ENCODE results near the gene IMMP2L. TPM values are rescaled to one million over a fixed set of nuclear protein-coding genes. Genes with fewer than 3 reads are reported as not detected.

The IMMP2L gene
- total and polyA plus RNA-seq, 2 of the 8 experiments (the other 6 are each of a cell fraction or from before 2014, with no cell fraction given) = 2.3 to 10.1 TPM

DNA sequence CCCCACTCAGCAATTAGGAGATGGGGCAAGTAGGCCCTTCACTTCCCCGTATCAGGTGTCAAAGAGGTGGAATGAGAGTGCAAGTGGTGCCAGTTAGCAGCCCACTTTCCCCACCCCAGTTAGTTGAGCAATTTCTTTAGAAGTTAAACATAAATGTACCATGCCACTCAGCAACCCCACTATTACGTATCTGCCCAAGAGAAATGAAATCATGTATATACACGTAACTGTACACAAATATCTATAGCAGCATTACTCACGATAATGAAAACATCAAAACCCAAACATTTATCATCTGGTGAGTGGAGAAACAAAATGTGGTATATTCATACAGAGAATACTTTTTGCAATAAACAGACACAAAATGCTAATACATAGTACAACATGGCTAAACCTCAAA lies 50.4 kb downstream of the IMMP2L start:
- no peak for FAIRE-seq
- H3K23ac ChIP-seq (ENCODE audit: insufficient read length) = no peak overlapping the region
- no peaks in the 10 kb centered on the region for H3K79me1 ChIP-seq (ENCODE audit: low read depth, low read length)
- no peak overlapping the region for H2BK15ac ChIP-seq (ENCODE audit: low read length)
- no peak overlapping the region for H3K4me3 ChIP-seq (ENCODE audit: extremely low read depth in 1 of 4, insufficient read depth in 2 of 4, low read depth in 3 of 4, low read length in 4 of 4)
- H2BK12ac ChIP-seq (ENCODE audit: low read depth, low read length) = no peak overlapping the region
- H2AFZ ChIP-seq (ENCODE audit: low read length) = no peak overlapping the region
- no peak overlapping the region for H2BK120ac ChIP-seq (replicated peaks; ENCODE audit: low read depth, low read length)
- no peak overlapping the region for H2AK5ac ChIP-seq (ENCODE audit: low read depth, low read length)
- no peaks in the 10 kb centered on the region for H4K20me1 ChIP-seq (replicated peaks in 1 of 2; ENCODE audit: control insufficient read depth in 1 of 2, insufficient read depth in 2 of 2, low read length in 2 of 2)
- no peaks in the 10 kb centered on the region for H3K9me3 ChIP-seq (ENCODE audit: insufficient read depth in 2 of 2, low read depth in 1 of 2, low read length in 1 of 2)
- H3K27ac ChIP-seq (ENCODE audit: low read depth, low read length) = no peak overlapping the region
- H2BK5ac ChIP-seq (ENCODE audit: low read depth, low read length) = no peak overlapping the region
- H3K18ac ChIP-seq (ENCODE audit: extremely low read depth, low read length) = no peak overlapping the region
- no peak overlapping the region for H3K4ac ChIP-seq (replicated peaks; ENCODE audit: insufficient read length, low read depth, low read length)
- CTCF ChIA-PET (ENCODE audit: partially characterized antibody) = no interaction called here
- WGBS, 2 experiments (ENCODE audit: extremely low coverage in 1 of 2, insufficient coverage in 1 of 2, insufficient read length in 1 of 2, insufficient replicate concordance in 2 of 2, low coverage in 1 of 2, low lambda C conversion rate in 2 of 2, missing lambda C conversion rate in 1 of 2) = 83% methylated on average over 4 of the region's 4 CpGs; no CpG with 5 or more reads in 1 of the 2 experiments
- no peaks in the 10 kb centered on the region for H3K79me2 ChIP-seq (ENCODE audit: control insufficient read depth in 1 of 2, insufficient read depth in 2 of 2, low read length in 2 of 2)
- H3K23me2 ChIP-seq (ENCODE audit: low read depth, low read length) = no peaks in the 10 kb centered on the region
- no peak overlapping the region for H3K4me2 ChIP-seq (ENCODE audit: insufficient read depth in 1 of 2, low read depth in 2 of 2, low read length in 2 of 2)
- H4K5ac ChIP-seq (ENCODE audit: insufficient read length, low read depth, low read length) = no peak overlapping the region
- no peak overlapping the region for H3K56ac ChIP-seq (replicated peaks; ENCODE audit: insufficient read length, low read depth, low read length)
- H3K14ac ChIP-seq (ENCODE audit: insufficient read length) = no peak overlapping the region
- no peaks in the 10 kb centered on the region; a peak in 1 of 7 replicates for H3K4me1 ChIP-seq (replicated peaks in 1 of 4; ENCODE audit: control insufficient read depth in 3 of 4, insufficient read depth in 4 of 4, low read length in 3 of 4)
- DNase-seq (ENCODE audit: low read depth in 1 of 2, low spot score in 2 of 2) = no peak
- H3K36me3 ChIP-seq (ENCODE audit: control insufficient read depth in 2 of 4, insufficient read depth in 4 of 4, low read length in 3 of 4) = no peaks in the 10 kb centered on the region
- H3K27me3 ChIP-seq (replicated peaks in 1 of 4; ENCODE audit: control insufficient read depth in 3 of 4, extremely low read depth in 1 of 4, insufficient read depth in 3 of 4, low read length in 3 of 4) = no peaks in the 10 kb centered on the region
- H4K91ac ChIP-seq (replicated peaks; ENCODE audit: insufficient read length, low read length) = no peak overlapping the region
- no peak overlapping the region for H2BK20ac ChIP-seq (ENCODE audit: low read length)
- POLR2A ChIA-PET (ENCODE audit: partially characterized antibody) = no interaction called here
- no peak overlapping the region for H4K8ac ChIP-seq (ENCODE audit: extremely low read depth, insufficient read depth, low read length)
- H3K9ac ChIP-seq (replicated peaks in 1 of 4; ENCODE audit: extremely low read depth in 1 of 4, low read depth in 3 of 4, low read length in 3 of 4) = no peak overlapping the region
- TF ChIP-seq SAP30 (IDR thresholded peaks at IDR 0.05; ENCODE audit: insufficient read depth, insufficient replicate concordance, low read length) (no peak), CHD2 (IDR thresholded peaks at IDR 0.05; ENCODE audit: low read length) (no peak), CEBPB (IDR thresholded peaks at IDR 0.05; ENCODE audit: low read depth, low read length) (no peak), POLR2A (IDR thresholded peaks at IDR 0.05; ENCODE audit: control extremely low read depth in 1 of 2, low read depth in 2 of 2, low read length in 2 of 2) (no peak), NRF1 (IDR thresholded peaks at IDR 0.05; ENCODE audit: low read depth, low read length) (no peak), SP2 (IDR thresholded peaks at IDR 0.05; ENCODE audit: low read length) (no peak), TBP (IDR thresholded peaks at IDR 0.05; ENCODE audit: low read depth, low read length) (no peak), CREB1 (IDR thresholded peaks at IDR 0.05) (no peak), SP1 (IDR thresholded peaks at IDR 0.05; ENCODE audit: low read depth, low read length) (no peak), NANOG (IDR thresholded peaks at IDR 0.05; ENCODE audit: insufficient read depth, low read depth, low read length, poor library complexity, severe bottlenecking) (no peak), GABPA (IDR thresholded peaks at IDR 0.05; ENCODE audit: borderline replicate concordance, insufficient read depth, low read length) (no peak), SRF (IDR thresholded peaks at IDR 0.05; ENCODE audit: low read depth, low read length) (no peak), CHD1 (IDR thresholded peaks at IDR 0.05; ENCODE audit: low read depth, low read length) (no peak), SIRT6 (IDR thresholded peaks at IDR 0.05; ENCODE audit: low read length) (no peak), CTBP2 (IDR thresholded peaks at IDR 0.05; ENCODE audit: borderline replicate concordance, insufficient read depth, insufficient read length, low read length) (no peak), TEAD4 (IDR thresholded peaks at IDR 0.05; ENCODE audit: low read depth, low read length) (no peak), SUZ12 (IDR thresholded peaks at IDR 0.05; ENCODE audit: low read length) (no peak)

All from H1 (cell line).